Measurements from ENCODE around the gene PIEZO2.
"Not testable (repeated sequence)": the region's sequence is repeated elsewhere in the genome, so short reads cannot be mapped to it uniquely, and the experiment has no call there.

PIEZO2 gene

GRCh38 chr18:10977042-10977441 lies 172.3 kb downstream of the PIEZO2 start:
- no peak for DNase-seq (ENCODE audit: low spot score)

GRCh38 chr18:10973567-10974203 lies 175.7 kb downstream of the PIEZO2 start:
- no peak for DNase-seq (ENCODE audit: low spot score)

- DNase-seq (ENCODE audit: low spot score) = peak; percentile 2
Measured at GRCh38 chr18:10971717-10972116, 177.7 kb downstream of the PIEZO2 start.

GRCh38 chr18:10965119-10965518 lies 184.2 kb downstream of the PIEZO2 start:
- DNase-seq (ENCODE audit: low spot score) = no peak

GRCh38 chr18:10953672-10954071 lies 195.7 kb downstream of the PIEZO2 start:
- no peak for DNase-seq (ENCODE audit: low spot score)

- DNase-seq (ENCODE audit: low spot score) = no peak
Measured at GRCh38 chr18:10951631-10952544, 197.5 kb downstream of the PIEZO2 start.

- DNase-seq (ENCODE audit: low spot score) = no peak
Measured at GRCh38 chr18:10950876-10951630, 198.3 kb downstream of the PIEZO2 start.

GRCh38 chr18:10950080-10950875 lies 199.1 kb downstream of the PIEZO2 start:
- no peak for DNase-seq (ENCODE audit: low spot score)

- no peak for DNase-seq (ENCODE audit: low spot score)
Measured at GRCh38 chr18:10949655-10950054, 199.7 kb downstream of the PIEZO2 start.

GRCh38 chr18:10948421-10948820 lies 200.9 kb downstream of the PIEZO2 start:
- DNase-seq (ENCODE audit: low spot score) = no peak

GRCh38 chr18:10946058-10946457 lies 203.3 kb downstream of the PIEZO2 start:
- DNase-seq (ENCODE audit: low spot score) = no peak

- no peak for DNase-seq (ENCODE audit: low spot score)
Measured at GRCh38 chr18:10942998-10943397, 206.4 kb downstream of the PIEZO2 start.

GRCh38 chr18:10939822-10940221 lies 209.5 kb downstream of the PIEZO2 start:
- DNase-seq (ENCODE audit: low spot score) = no peak

GRCh38 chr18:10937743-10938640 lies 211.4 kb downstream of the PIEZO2 start:
- no peak for DNase-seq (ENCODE audit: low spot score)

- no peak for DNase-seq (ENCODE audit: low spot score)
Measured at GRCh38 chr18:10936176-10937053, 213.0 kb downstream of the PIEZO2 start.

GRCh38 chr18:10935588-10935987 lies 213.8 kb downstream of the PIEZO2 start:
- no peak for DNase-seq (ENCODE audit: low spot score)

GRCh38 chr18:10933648-10934047 lies 215.7 kb downstream of the PIEZO2 start:
- DNase-seq (ENCODE audit: low spot score) = not testable (repeated sequence)

- DNase-seq (ENCODE audit: low spot score) = no peak
Measured at GRCh38 chr18:10930076-10930475, 219.3 kb downstream of the PIEZO2 start.

- DNase-seq (ENCODE audit: low spot score) = no peak
Measured at GRCh38 chr18:10928772-10929373, 220.5 kb downstream of the PIEZO2 start.
